ENCODE results near the gene TMEM108. TPM values are rescaled to one million over a fixed set of nuclear protein-coding genes. Genes with fewer than 3 reads are reported as not detected.
A peak's percentile ranks its signal among the peaks of the same experiment; 100 is the strongest.

TMEM108 gene
- total and polyA plus RNA-seq, 10 of the 15 experiments (the other 5 are each of a cell fraction or from before 2014, with no cell fraction given) = 0.02 to 0.58 (median 0.12) TPM; not detected in 5

DNA sequence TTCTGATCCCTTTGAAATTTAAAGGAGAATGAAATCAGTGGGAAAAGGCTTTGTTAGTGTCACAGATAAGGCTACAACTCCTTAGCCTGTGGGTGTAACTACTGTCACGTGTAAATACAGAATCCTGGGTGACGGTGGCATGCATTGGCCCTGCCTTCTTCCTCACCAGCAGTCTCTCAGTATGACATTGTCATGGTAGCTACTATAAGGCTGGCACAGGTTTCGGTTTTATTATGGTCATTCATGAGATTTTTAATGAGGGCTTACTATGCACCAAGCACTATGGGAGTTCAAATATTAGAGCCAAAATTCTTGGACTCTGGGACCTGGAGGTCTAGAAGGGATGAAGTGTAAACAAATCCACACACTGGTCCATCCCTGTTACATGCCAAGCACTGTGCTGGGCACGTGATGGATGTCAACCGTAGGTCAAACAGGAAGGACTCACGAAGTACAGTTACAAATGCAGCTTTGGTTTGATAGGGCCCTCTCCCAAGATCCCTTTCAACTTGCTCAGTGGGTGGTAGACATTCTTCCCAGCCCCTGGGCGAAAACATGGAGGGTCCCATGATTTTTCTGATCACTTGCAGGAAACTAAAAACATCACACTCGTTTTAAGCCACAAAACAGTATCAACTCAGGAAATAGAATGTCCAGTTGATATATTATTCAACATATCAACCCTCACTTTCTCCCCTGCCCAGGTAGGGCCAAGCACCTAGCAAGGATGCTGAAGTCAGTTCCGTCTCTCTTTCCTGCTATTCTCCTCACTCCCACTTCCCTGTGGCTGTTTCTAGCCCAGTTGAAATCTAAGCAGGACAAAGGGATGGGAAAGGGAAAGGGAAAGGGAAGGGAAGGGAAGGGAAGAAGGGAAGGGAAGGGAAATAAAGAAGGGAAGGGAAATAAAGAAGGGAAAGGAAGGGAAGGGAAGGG, 387.0 kb downstream of the TMEM108 start:
- intact Hi-C loops (cut with micrococcal nuclease; ENCODE audit: unreplicated experiment) (loop anchor here (5.0 kb wide), 1 partner anchor 502 kb away; no protein-coding TSS in a partner anchor), in situ Hi-C loops (cut with MboI) (loop anchor here (5.0 kb wide), 1 partner anchor 698 kb away; no protein-coding TSS in a partner anchor)
- 5% methylated on average over 9 of the region's 9 CpGs for WGBS (ENCODE audit: insufficient coverage, insufficient replicate concordance, low lambda C conversion rate, missing lambda C conversion rate)
- ChIA-PET CTCF (interaction anchor here (0.6 to 2.0 kb wide), 17 partner anchors 10 to 699 kb away, joined by 3 to 19 read pairs (median 5); no protein-coding TSS in a partner anchor), POLR2A (no interaction called here), RAD21 (ENCODE audit: unreplicated experiment) (interaction anchor here (1.0 to 1.2 kb wide), 3 partner anchors 66 to 694 kb away, joined by 3 to 4 read pairs (median 4); no protein-coding TSS in a partner anchor), SMC1A (ENCODE audit: uncharacterized antibody, unreplicated experiment) (interaction anchor here (0.9 to 2.4 kb wide), 6 partner anchors 10 to 694 kb away, joined by 4 to 13 read pairs (median 6); no protein-coding TSS in a partner anchor)
- H3K4me2 ChIP-seq (ENCODE audit: control insufficient read depth, insufficient read depth) = no peak overlapping the region
- no peaks in the 10 kb centered on the region for H3K79me2 ChIP-seq (ENCODE audit: control insufficient read depth, insufficient read depth, low read length)
- peaks cover 5% of the 10 kb centered on the region; the same call in 1 of the 2 replicates for H3K4me1 ChIP-seq (ENCODE audit: control insufficient read depth, insufficient read depth, low read length)
- H3K36me3 ChIP-seq (ENCODE audit: control insufficient read depth in 2 of 2, insufficient read depth in 2 of 2, low read length in 1 of 2) = no peaks in the 10 kb centered on the region
- BruUV-seq (replicated peaks) = no TSS peak
- no peak overlapping the region for H2AFZ ChIP-seq (ENCODE audit: control insufficient read depth, low read depth, low read length)
- H3K27ac ChIP-seq (ENCODE audit: control insufficient read depth, insufficient read depth) = no peak overlapping the region
- peak; percentile 80 for ATAC-seq
- no peak overlapping the region for H3K9ac ChIP-seq (ENCODE audit: control insufficient read depth, insufficient read depth, low read length)
- H3K4me3 ChIP-seq = no peak overlapping the region
- no peaks in the 10 kb centered on the region for H4K20me1 ChIP-seq (ENCODE audit: control insufficient read depth, insufficient read depth)
- no peaks in the 10 kb centered on the region for H3K9me3 ChIP-seq (replicated peaks; ENCODE audit: control insufficient read depth, insufficient read depth, low read length)
- TF ChIP-seq IKZF1 (conservative IDR thresholded peaks at IDR 0.05) = peak; percentile 64
- TF ChIP-seq RBBP5 (conservative IDR thresholded peaks at IDR 0.05) = no peak
- peak; percentile 16 for TF ChIP-seq SMAD1 (IDR thresholded peaks at IDR 0.05; ENCODE audit: low read depth, partially characterized antibody)
- no peak for TF ChIP-seq DPF2 (IDR thresholded peaks at IDR 0.05)
- peak; percentile 53 for TF ChIP-seq POLR2A (IDR thresholded peaks at IDR 0.05; ENCODE audit: low read depth, low read length)
- TF ChIP-seq BACH1 (IDR thresholded peaks at IDR 0.05; ENCODE audit: borderline replicate concordance) = peak; percentile 37; the same call in 1 of the 2 replicates
- peak; percentile 93 to 94 for TF ChIP-seq IKZF2 (IDR thresholded peaks at IDR 0.05)
- TF ChIP-seq TARDBP (IDR thresholded peaks at IDR 0.05; ENCODE audit: borderline replicate concordance) = no peak
- no peak; the same call in 1 of the 2 replicates for TF ChIP-seq POLR2AphosphoS2 (IDR thresholded peaks at IDR 0.05; ENCODE audit: low read depth, low read length)
- TF ChIP-seq, protein P1, sequence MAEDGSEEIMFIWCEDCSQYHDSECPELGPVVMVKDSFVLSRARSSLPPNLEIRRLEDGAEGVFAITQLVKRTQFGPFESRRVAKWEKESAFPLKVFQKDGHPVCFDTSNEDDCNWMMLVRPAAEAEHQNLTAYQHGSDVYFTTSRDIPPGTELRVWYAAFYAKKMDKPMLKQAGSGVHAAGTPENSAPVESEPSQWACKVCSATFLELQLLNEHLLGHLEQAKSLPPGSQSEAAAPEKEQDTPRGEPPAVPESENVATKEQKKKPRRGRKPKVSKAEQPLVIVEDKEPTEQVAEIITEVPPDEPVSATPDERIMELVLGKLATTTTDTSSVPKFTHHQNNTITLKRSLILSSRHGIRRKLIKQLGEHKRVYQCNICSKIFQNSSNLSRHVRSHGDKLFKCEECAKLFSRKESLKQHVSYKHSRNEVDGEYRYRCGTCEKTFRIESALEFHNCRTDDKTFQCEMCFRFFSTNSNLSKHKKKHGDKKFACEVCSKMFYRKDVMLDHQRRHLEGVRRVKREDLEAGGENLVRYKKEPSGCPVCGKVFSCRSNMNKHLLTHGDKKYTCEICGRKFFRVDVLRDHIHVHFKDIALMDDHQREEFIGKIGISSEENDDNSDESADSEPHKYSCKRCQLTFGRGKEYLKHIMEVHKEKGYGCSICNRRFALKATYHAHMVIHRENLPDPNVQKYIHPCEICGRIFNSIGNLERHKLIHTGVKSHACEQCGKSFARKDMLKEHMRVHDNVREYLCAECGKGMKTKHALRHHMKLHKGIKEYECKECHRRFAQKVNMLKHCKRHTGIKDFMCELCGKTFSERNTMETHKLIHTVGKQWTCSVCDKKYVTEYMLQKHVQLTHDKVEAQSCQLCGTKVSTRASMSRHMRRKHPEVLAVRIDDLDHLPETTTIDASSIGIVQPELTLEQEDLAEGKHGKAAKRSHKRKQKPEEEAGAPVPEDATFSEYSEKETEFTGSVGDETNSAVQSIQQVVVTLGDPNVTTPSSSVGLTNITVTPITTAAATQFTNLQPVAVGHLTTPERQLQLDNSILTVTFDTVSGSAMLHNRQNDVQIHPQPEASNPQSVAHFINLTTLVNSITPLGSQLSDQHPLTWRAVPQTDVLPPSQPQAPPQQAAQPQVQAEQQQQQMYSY (CRISPR knock-in tag; IDR thresholded peaks at IDR 0.05) = peak; percentile 36; the same call in 1 of the 2 replicates
- peak; percentile 41; the same call in 2 of the 3 replicates for TF ChIP-seq POU2F2 (IDR thresholded peaks at IDR 0.05; ENCODE audit: borderline replicate concordance, low read depth, low read length)
- TF ChIP-seq POLR2AphosphoS5 (IDR thresholded peaks at IDR 0.05; ENCODE audit: low read length) = peak; percentile 85
- DNase-seq (ENCODE audit: low read depth, low spot score) = peak; percentile 55
- peaks cover 0 to 4% of the 10 kb centered on the region in 2 experiments; a peak in 1 of 4 replicates for H3K27me3 ChIP-seq (replicated peaks in 1 of 2; ENCODE audit: control insufficient read depth in 2 of 2, insufficient read depth in 2 of 2, low read length in 1 of 2)
- FAIRE-seq = no peak

Data from GM12878 (cell line).